Heart right ventricle (tissue), 16 donors: ENCODE data around the gene SGK1. TPM values are rescaled to one million over a fixed set of nuclear protein-coding genes. Genes with fewer than 3 reads are reported as not detected.

Experiments used
- ATAC-seq, 8 donors: fragments of 200-7000 bp; cut with Tn5 transposase; one replicate each; pipeline ENCODE4 v1.9.1; 2020; ENCODE audit warnings: mild to moderate bottlenecking in 8 of 8, moderate library complexity in 8 of 8, moderate number of reproducible peaks in 1 of 8
- DNase-seq, 2 donors: peaks; one replicate each; pipeline ENCODE4 v3.0.0-alpha.2; 2020
- H3K27ac ChIP-seq, 10 donors: fragments of 200-600 bp; sonication (generic) in 2 of 10; one replicate each; pipeline versions ENCODE4 v1.5.0 to v1.8.0; 2020 to 2022; ENCODE audit warnings: mild to moderate bottlenecking in 3 of 10
- H3K27me3 ChIP-seq, 7 donors: fragments of 200-600 bp; one replicate each; pipeline ENCODE4 v1.8.0; 2021 to 2022; ENCODE audit warnings: mild to moderate bottlenecking in 2 of 7
- H3K36me3 ChIP-seq, 9 donors: fragments of 200-600 bp; sonication (generic) in 1 of 9; one replicate each; pipeline versions ENCODE4 v1.5.0 to v1.8.0; 2020 to 2022; ENCODE audit warnings: mild to moderate bottlenecking in 2 of 9
- H3K4me1 ChIP-seq, 9 donors: fragments of 200-600 bp; sonication (generic) in 1 of 9; one replicate each; pipeline versions ENCODE4 v1.5.0 to v1.8.0; 2020 to 2022; ENCODE audit warnings: mild to moderate bottlenecking in 4 of 9
- H3K4me3 ChIP-seq, 10 donors: fragments of 200-600 bp; sonication (generic) in 2 of 10; one replicate each; pipeline versions ENCODE4 v1.5.0 to v1.8.0; 2020 to 2022; ENCODE audit warnings: mild to moderate bottlenecking in 7 of 10, moderate library complexity in 2 of 10
- H3K9me3 ChIP-seq, 11 donors: fragments of 200-600 bp in 10 of 11; sonication (generic) in 2 of 11; one replicate each; pipeline versions ENCODE4 v1.5.0 to v1.8.0; 2013 to 2022; ENCODE audit warnings: mild to moderate bottlenecking in 2 of 11, control low read depth in 1 of 11, moderate library complexity in 1 of 11
- WGBS, 2 donors: extraction: QIAGEN DNeasy Blood & Tissue Kit; methylation state at CpG; one replicate each; pipeline ENCODE4 v1.1.7; 2013; ENCODE audit warnings: inconsistent platforms in 1 of 2; 5-methylcytosine and 5-hydroxymethylcytosine counted together
- intact Hi-C, 10 donors: fragments of 100-400 bp; cut with DNase I; formaldehyde crosslinking; loops; one replicate each; pipeline versions ENCODE4 v1.11.1 to v1.14.2; 2022
- polyA plus RNA-seq, 2 donors: library from polyadenylated mRNA; stranded (reverse); fragments of 200-250 nt; gene quantifications; one replicate each; pipeline ENCODE4 v1.2.3, GENCODE V29; 2013
- total RNA-seq, 10 donors: library from RNA; stranded (reverse); fragmentation: NEBNext Ultra II Directional in 3 of 10; extraction: Animal tissue kit (Norgen Biotek cat#: 25700) in 3 of 10; gene quantifications; one replicate each; pipeline versions ENCODE4 v1.2.1 to v1.2.4, GENCODE V29; 2021 to 2023
- TF ChIP-seq, protein P1 (sequence below), 9 donors: fragments of 200-600 bp; sonication (generic) in 2 of 9; IDR thresholded peaks; one replicate each; pipeline versions ENCODE4 v1.5.0 to v1.8.0; 2021 to 2022; ENCODE audit warnings: antibody characterized with exemption in 9 of 9, mild to moderate bottlenecking in 5 of 9, moderate library complexity in 1 of 9
- donor health status: Arrhythmogenic right ventricular cardiomyopathy.
- donor health status: ischemic (EF 13 %, LVEDD 7.1; RV severe dilation, severe dysfunction).
- donor health status: healthy with polysubstance abuse.
- donor health status: DM: no; HTN: yes; CAD: no.
- donor health status: DM: no; HTN: no; CAD: no.
- donor health status: ischemic (EF 25% LVEDD 6.9; RV normal size, moderate dysfunction).
- donor health status: ischemic (EF 25% LVEDD 5.7; RV mildly dilated, moderate dysfunction).
- donor health status: healthy.
- donor health status: DM: yes; HTN: yes; CAD: no.
- donor health status: Ischemic cardiomyopathy.
- donor health status: ischemic (EF 35%, LVEDD 5.7; RV mildly dilated, moderate dysfunction).
- donor health status: nonischemic (EF 11% LVEDD 7.7; RV severe dilation, severe dysfunction).
- donor health status: DM: yes; HTN: yes; CAD: no.
- donor health status: PGD.
- donor health status: ischemic (EF 29% LVEDD 5.4; RV normal size, mild dysfunction).
- donor health status: nonischemic (EF 23%, LVEDD 6.1; RV moderate dilation, normal function).

The SGK1 gene
- total and polyA plus RNA-seq, 12 donors, result 22.5 to 140 (median 43.6) TPM

DNA sequence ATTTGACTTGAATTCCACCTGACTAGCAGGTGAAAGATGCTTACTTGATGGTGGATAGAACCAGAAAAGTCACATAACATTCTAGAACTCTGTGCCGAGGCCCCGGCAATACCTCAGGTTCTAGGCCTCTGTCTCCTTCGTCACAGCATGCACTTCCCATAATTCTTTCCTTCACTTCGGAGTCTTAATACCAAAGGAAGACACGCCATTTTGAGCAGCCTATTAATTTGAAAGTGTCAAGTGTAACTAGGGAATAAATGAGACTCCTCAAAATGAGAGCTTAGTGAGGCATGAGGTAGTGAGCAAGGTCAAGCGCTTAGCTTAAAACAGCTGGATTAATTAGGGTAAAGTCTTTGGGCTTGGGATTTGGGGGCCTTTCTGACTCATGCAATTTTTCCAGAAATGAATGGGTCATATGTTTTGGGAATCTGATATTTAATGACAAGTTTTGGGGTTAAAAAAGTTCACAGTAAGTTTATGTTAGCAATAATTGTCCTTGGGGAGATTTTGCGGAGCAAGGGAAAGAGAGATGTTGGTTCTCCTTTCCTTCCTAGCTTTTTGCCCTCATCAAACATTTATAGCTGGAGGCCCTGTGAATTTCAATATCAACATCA is 29.1 kb upstream of the SGK1 start:
- H3K4me1 ChIP-seq, result peaks cover 0 to 41% (median 18%) of the 10 kb centered on the region in 9 donors
- H3K27ac ChIP-seq, result peak overlapping the region in 7 of 10 donors; percentile 63 to 94 (median 75)
- no peaks in the 10 kb centered on the region for H3K9me3 ChIP-seq
- ATAC-seq (no peak), DNase-seq (no peak)
- TF ChIP-seq, protein P1, sequence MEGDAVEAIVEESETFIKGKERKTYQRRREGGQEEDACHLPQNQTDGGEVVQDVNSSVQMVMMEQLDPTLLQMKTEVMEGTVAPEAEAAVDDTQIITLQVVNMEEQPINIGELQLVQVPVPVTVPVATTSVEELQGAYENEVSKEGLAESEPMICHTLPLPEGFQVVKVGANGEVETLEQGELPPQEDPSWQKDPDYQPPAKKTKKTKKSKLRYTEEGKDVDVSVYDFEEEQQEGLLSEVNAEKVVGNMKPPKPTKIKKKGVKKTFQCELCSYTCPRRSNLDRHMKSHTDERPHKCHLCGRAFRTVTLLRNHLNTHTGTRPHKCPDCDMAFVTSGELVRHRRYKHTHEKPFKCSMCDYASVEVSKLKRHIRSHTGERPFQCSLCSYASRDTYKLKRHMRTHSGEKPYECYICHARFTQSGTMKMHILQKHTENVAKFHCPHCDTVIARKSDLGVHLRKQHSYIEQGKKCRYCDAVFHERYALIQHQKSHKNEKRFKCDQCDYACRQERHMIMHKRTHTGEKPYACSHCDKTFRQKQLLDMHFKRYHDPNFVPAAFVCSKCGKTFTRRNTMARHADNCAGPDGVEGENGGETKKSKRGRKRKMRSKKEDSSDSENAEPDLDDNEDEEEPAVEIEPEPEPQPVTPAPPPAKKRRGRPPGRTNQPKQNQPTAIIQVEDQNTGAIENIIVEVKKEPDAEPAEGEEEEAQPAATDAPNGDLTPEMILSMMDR (IDR thresholded peaks at IDR 0.05), result no peak
- intact Hi-C loops, result loop anchor here in 5 of 10 donors (5.0 to 10.0 kb wide), 6 partner anchors 68 to 288 kb away; no protein-coding TSS in a partner anchor
- no peaks in the 10 kb centered on the region for H3K36me3 ChIP-seq
- H3K4me3 ChIP-seq, result no peak overlapping the region
- 93 to 94% methylated on average over 7 of the region's 7 CpGs for WGBS, 2 donors
- no peaks in the 10 kb centered on the region for H3K27me3 ChIP-seq

DNA sequence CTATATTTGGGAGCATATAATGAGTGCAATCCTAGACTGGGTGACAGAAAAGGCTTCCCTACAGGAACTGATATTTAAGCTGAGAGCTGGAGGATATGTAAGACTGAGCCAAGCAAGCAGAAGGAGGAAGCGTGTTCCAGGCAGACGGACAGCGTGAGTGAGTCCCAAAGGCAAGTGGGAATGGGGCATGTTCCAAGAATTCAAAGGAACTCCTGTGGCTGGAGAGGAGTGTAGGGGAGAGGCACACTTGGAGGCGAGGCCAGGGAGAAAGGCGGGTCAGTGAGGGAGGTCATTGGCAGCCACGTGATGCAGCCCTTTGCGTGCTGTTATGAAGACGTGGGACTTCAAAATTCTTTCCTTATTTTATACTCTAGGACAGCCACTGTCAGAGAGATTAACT is 27.9 kb upstream of the SGK1 start:
- Histone ChIP-seq H3K4me3 (no peak overlapping the region), H3K9me3 (no peaks in the 10 kb centered on the region), H3K36me3 (no peaks in the 10 kb centered on the region), H3K27me3 (no peaks in the 10 kb centered on the region), H3K4me1 (peaks cover 0 to 51% (median 25%) of the 10 kb centered on the region in 9 donors), H3K27ac (peak overlapping the region in 9 of 10 donors; percentile 35 to 94 (median 68))
- intact Hi-C loops, result loop anchor here in 5 of 10 donors (5.0 to 10.0 kb wide), 6 partner anchors 69 to 289 kb away; no protein-coding TSS in a partner anchor
- ATAC-seq, result peak; percentile 57 to 68 (median 61)
- DNase-seq, result peak; percentile 39 to 71
- TF ChIP-seq, protein P1 (IDR thresholded peaks at IDR 0.05), result no peak
- WGBS, 2 donors, result 51 to 59% methylated on average over 8 of the region's 8 CpGs

DNA sequence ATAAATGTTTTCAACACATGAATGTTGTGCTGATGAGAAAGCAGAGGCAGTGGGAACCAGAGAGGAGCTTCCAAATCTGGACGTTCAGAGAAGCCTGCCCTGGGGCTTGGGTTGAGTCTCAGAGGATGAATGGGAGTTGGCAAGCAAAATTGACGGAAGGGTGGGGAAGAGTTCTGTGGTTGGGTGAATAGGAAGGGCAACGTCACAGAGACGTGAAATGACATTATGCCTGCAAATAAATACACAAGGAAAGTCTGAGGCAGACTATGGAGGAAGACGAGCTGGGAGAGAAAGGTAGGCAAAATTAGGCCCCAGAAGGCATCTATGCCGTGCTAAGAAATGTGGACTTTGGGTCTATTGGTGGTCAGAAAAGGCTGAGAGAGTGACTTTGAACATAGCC is 25.2 kb upstream of the SGK1 start:
- ATAC-seq (peak; percentile 47 to 85 (median 79)), DNase-seq (peak in 1 of 2 donors; percentile 67)
- no peaks in the 10 kb centered on the region for H3K36me3 ChIP-seq
- TF ChIP-seq, protein P1 (IDR thresholded peaks at IDR 0.05), result no peak
- peak overlapping the region in 2 of 10 donors; percentile 13 to 18 for H3K4me3 ChIP-seq
- intact Hi-C loops, result loop anchor here in 5 of 10 donors (2.0 to 10.0 kb wide), 8 partner anchors 72 to 379 kb away; no protein-coding TSS in a partner anchor
- no peaks in the 10 kb centered on the region for H3K9me3 ChIP-seq
- 57 to 72% methylated on average over 6 of the region's 6 CpGs for WGBS, 2 donors
- H3K4me1 ChIP-seq, result peaks cover 0 to 51% (median 27%) of the 10 kb centered on the region in 9 donors
- peak overlapping the region; percentile 21 to 94 (median 84) for H3K27ac ChIP-seq
- H3K27me3 ChIP-seq, result no peaks in the 10 kb centered on the region

DNA sequence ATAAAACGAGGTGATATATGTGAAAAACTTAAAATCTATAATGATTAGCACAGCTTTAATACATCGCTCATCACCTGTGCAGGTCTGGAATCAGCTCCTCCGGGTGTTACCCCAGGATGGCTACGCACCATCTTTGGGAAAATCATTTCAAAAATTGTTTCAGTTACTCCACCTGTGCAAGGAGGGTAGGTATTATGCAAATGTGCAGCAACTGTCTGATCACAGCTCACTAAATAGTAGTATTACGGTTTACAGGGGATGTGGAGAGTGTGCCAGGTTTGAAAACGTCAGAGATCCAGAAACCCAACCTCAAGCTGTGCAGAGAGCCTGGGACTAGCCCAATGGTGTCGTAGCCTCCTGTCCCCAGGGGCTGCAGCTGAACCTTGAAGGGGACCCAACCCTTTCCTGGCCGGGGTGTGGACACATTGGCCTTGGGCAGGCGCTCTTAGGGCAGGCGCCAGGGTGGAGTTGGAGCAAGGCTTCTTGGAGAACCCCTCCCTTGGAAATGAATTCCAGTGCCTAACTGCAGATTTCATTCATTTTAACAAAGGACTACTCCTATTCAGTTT is 24.2 kb upstream of the SGK1 start:
- Histone ChIP-seq H3K27ac (peak overlapping the region in 9 of 10 donors; percentile 63 to 94 (median 83)), H3K27me3 (no peaks in the 10 kb centered on the region), H3K4me3 (no peak overlapping the region), H3K4me1 (peaks cover 0 to 53% (median 26%) of the 10 kb centered on the region in 9 donors), H3K9me3 (no peaks in the 10 kb centered on the region), H3K36me3 (no peaks in the 10 kb centered on the region)
- peak; percentile 85 to 95 (median 91) for ATAC-seq
- intact Hi-C loops, result loop anchor here in 5 of 10 donors (1.0 to 10.0 kb wide), 9 partner anchors 73 to 380 kb away; no protein-coding TSS in a partner anchor
- peak; percentile 71 to 85 for DNase-seq
- TF ChIP-seq, protein P1 (IDR thresholded peaks at IDR 0.05), result no peak
- WGBS, 2 donors, result 77 to 80% methylated on average over 10 of the region's 10 CpGs
